ENCODE results near the gene OTC. TPM values are rescaled to one million over a fixed set of nuclear protein-coding genes. Genes with fewer than 3 reads are reported as not detected.

Gene OTC
- not detected for polyA plus RNA-seq

DNA sequence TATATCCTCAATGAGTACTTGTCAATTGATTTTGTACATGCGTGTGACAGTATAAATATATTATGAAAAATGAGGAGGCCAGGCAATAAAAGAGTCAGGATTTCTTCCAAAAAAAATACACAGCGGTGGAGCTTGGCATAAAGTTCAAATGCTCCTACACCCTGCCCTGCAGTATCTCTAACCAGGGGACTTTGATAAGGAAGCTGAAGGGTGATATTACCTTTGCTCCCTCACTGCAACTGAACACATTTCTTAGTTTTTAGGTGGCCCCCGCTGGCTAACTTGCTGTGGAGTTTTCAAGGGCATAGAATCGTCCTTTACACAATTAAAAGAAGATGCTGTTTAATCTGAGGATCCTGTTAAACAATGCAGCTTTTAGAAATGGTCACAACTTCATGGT, at the start of gene OTC:
TSS of gene OTC (plus strand) at position 243 of the 400 bp plus-strand sequence. CDS start at position 336, 93 bp downstream.
- H3K4me3 Mint-ChIP-seq, result no peak within 1 kb of the TSS
- no peaks in the 10 kb centered on the region for H3K36me3 Mint-ChIP-seq
- DNase-seq, result no peak
- no peaks in the 10 kb centered on the region for H3K9me3 Mint-ChIP-seq
- peaks cover 0 to 8% (median 0%) of the 10 kb centered on the region in 3 donors for H3K27me3 Mint-ChIP-seq (ENCODE audit: low read depth in 3 of 3)
- no peaks in the 10 kb centered on the region for H3K4me1 Mint-ChIP-seq
- no peak within 1 kb of the TSS for H3K27ac Mint-ChIP-seq

DNA sequence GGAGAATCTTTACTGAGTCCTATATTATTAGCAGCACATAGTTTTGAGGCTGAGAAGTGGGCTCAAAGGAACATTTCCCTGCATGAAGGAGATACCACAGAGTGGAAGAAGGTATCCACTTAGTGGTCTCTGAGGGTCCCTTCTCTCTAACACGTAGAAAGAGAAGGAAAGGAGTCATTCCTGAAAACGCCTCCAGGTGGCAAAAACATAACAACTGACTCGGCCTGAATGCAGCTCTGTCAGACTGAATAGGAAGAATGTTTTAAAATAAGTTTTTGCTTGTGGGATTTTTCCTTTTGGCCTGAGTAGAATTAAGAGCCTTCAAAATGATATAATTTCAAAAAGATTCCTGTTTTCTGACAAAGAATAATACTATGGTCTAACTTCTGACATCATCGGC, 48.4 kb upstream of the OTC start:
- H3K9me3 Mint-ChIP-seq, result no peaks in the 10 kb centered on the region
- H3K4me1 Mint-ChIP-seq, result no peaks in the 10 kb centered on the region
- H3K27me3 Mint-ChIP-seq (ENCODE audit: low read depth in 3 of 3), result peaks cover 0 to 5% (median 0%) of the 10 kb centered on the region in 3 donors
- DNase-seq, result no peak
- H3K36me3 Mint-ChIP-seq, result peaks cover 0 to 8% (median 0%) of the 10 kb centered on the region in 3 donors
- H3K27ac Mint-ChIP-seq, result no peak overlapping the region
- no peak overlapping the region for H3K4me3 Mint-ChIP-seq

DNA sequence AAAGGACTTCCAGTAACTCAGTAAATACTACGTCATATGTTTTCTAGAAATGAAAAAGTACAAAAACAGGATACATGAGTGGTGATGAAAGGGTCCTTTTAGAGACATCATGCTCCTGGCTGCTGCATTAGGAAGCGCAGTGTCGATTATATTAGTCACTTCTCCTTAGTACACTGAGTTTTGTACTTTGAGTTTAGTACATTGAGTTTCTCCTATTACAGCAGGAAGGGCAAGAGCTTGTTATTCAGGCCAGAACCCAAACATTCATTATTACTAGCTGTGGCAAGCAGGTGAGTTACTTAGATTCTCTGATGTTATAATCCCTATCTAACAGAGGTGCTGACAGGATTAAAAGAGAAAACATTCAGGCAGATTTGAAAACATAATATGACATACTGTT, 46.4 kb upstream of the OTC start:
- Mint-ChIP-seq H3K9me3 (no peaks in the 10 kb centered on the region), H3K27me3 (ENCODE audit: low read depth in 3 of 3) (peaks cover 0 to 5% (median 2%) of the 10 kb centered on the region in 3 donors), H3K4me3 (no peak overlapping the region), H3K27ac (no peak overlapping the region), H3K36me3 (peaks cover 0 to 8% (median 4%) of the 10 kb centered on the region in 3 donors), H3K4me1 (no peaks in the 10 kb centered on the region)
- no peak for DNase-seq

DNA sequence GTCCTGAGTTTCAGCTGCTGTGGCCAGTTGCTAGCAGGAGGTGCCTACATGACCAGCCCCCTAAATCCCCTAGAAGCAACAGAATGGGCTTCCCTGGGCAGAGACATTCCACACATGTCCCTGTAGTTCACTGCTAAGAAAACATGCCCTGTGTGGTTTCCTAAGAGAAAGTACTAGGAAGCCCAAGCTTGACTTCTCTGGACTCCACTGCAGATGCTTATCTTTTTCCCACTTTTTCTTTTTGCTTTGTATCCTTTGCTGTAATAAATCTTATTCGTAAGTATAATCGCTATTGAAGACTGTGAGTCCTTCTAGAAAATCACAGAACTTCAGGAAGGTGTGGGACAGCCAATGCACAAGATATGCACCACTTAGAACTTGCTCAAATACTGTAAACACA, 40.7 kb upstream of the OTC start:
- Mint-ChIP-seq H3K27me3 (ENCODE audit: low read depth in 3 of 3) (peaks cover 3 to 6% (median 4%) of the 10 kb centered on the region in 3 donors), H3K27ac (no peak overlapping the region), H3K4me3 (no peak overlapping the region), H3K36me3 (peaks cover 3 to 15% (median 5%) of the 10 kb centered on the region in 3 donors), H3K4me1 (no peaks in the 10 kb centered on the region), H3K9me3 (no peaks in the 10 kb centered on the region)
- no peak for DNase-seq

DNA sequence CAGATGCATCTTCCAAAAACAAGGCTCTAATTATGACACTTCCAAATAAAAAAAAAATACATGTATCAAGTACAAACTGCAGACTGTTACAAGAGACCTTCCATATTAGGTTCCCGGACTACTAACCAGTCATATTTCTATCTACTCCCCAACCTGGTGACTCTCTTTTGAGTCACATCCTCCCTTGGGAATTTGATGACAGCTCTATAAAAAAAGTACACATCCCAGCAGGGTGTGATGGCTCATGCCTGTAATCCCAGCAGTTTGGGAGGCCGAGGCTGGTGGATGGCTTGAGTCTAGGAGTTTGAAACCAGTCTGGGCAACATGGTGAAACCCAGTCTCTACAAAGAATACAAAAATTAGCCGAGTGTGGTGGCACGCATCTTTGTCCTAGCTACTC, 40.0 kb upstream of the OTC start:
- no peak overlapping the region for H3K27ac Mint-ChIP-seq
- no peak overlapping the region for H3K4me3 Mint-ChIP-seq
- no peak for DNase-seq
- H3K36me3 Mint-ChIP-seq, result peaks cover 3 to 15% (median 5%) of the 10 kb centered on the region in 3 donors
- peaks cover 3 to 6% (median 4%) of the 10 kb centered on the region in 3 donors for H3K27me3 Mint-ChIP-seq (ENCODE audit: low read depth in 3 of 3)
- no peaks in the 10 kb centered on the region for H3K9me3 Mint-ChIP-seq
- H3K4me1 Mint-ChIP-seq, result no peaks in the 10 kb centered on the region

DNA sequence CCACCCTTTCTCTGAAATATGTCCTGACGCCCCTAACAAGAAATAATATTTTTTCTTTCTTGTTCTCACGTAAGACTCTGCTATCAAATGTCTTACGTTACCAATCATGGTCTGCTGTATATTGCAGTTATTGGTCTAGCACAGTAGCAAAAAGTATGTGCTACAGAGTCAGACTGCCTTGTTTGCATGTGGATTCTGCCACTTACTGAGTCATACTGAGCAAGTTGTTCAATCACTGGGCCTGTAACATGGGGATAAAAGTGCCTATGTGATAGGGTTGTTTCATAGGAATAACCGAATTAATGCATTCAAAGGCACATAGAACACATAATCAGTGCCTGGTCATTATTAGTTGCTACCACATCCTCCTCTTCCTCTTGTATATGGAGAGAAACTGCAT, 39.2 kb upstream of the OTC start:
- H3K27ac Mint-ChIP-seq, result no peak overlapping the region
- peaks cover 2 to 6% (median 3%) of the 10 kb centered on the region in 3 donors for H3K27me3 Mint-ChIP-seq (ENCODE audit: low read depth in 3 of 3)
- H3K4me3 Mint-ChIP-seq, result no peak overlapping the region
- H3K36me3 Mint-ChIP-seq, result peaks cover 3 to 15% (median 5%) of the 10 kb centered on the region in 3 donors
- no peaks in the 10 kb centered on the region for H3K9me3 Mint-ChIP-seq
- DNase-seq, result no peak
- H3K4me1 Mint-ChIP-seq, result no peaks in the 10 kb centered on the region

DNA sequence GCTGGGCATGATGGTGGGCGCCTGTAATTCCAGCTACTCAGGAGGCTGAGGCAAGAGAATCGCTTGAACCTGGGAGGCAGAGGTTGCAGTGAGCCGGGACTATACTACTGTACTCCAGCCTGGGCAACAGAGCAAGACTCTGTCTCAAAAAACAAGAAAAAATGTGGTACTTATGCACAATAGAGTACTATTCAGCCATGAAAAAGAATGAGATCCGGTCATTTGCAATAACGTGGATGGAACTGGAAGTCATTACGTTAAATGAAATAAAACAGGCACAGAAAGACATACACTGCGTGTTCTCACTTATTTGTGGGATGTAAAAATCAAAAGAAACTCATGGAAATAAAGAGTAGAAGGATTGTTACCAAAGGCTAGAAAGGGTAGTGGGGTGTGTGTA, 37.2 kb upstream of the OTC start:
- Mint-ChIP-seq H3K4me1 (no peaks in the 10 kb centered on the region), H3K4me3 (no peak overlapping the region), H3K36me3 (peaks cover 3 to 15% (median 5%) of the 10 kb centered on the region in 3 donors), H3K27me3 (ENCODE audit: low read depth in 3 of 3) (peaks cover 2 to 7% (median 3%) of the 10 kb centered on the region in 3 donors), H3K27ac (no peak overlapping the region), H3K9me3 (no peaks in the 10 kb centered on the region)
- no peak for DNase-seq

DNA sequence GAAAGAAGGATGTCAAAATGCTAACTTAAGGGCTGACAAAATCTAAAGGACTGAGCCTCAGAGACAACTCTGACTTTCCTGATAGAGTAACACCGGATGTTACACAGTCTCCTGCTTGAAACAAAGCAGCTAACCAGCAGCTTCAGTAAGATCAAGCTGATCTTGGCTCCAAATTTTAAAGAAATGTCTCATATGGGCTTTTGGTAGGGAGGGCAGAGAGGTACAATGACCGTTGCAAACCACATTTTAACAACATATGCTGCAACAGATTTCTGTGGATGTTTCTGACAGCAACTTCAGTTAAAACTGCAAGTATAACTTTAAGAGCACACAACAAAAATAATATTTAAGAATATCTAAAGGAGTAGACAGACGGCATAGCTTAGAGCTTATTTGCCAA, 34.2 kb upstream of the OTC start:
- Mint-ChIP-seq H3K4me1 (no peaks in the 10 kb centered on the region), H3K27ac (no peak overlapping the region), H3K36me3 (peaks cover 5 to 14% (median 7%) of the 10 kb centered on the region in 3 donors), H3K4me3 (no peak overlapping the region), H3K27me3 (ENCODE audit: low read depth in 3 of 3) (peaks cover 0 to 6% (median 1%) of the 10 kb centered on the region in 3 donors), H3K9me3 (no peaks in the 10 kb centered on the region)
- no peak for DNase-seq

DNA sequence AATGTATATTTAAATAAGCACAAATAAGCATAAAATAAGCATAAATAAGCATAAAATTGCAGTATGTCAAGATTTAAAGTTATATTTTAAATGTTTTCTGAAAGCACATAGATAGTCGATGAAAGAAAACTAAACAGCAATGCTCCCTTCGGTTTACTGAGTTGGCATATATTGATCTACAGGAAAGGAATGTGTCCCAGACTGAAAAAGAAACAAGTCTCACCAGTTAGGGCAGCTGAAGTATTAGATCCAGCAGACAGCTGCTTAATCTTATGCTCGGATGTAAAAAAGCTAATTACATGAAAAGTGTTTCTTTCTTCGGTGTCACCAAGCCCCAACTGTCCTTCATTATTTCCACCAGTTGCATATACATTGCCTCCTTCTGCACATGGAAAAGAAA, 33.8 kb upstream of the OTC start:
- H3K4me3 Mint-ChIP-seq, result no peak overlapping the region
- no peaks in the 10 kb centered on the region for H3K9me3 Mint-ChIP-seq
- H3K27me3 Mint-ChIP-seq (ENCODE audit: low read depth in 3 of 3), result peaks cover 0 to 6% (median 1%) of the 10 kb centered on the region in 3 donors
- no peak for DNase-seq
- peaks cover 5 to 14% (median 7%) of the 10 kb centered on the region in 3 donors for H3K36me3 Mint-ChIP-seq
- H3K27ac Mint-ChIP-seq, result no peak overlapping the region
- no peaks in the 10 kb centered on the region for H3K4me1 Mint-ChIP-seq

DNA sequence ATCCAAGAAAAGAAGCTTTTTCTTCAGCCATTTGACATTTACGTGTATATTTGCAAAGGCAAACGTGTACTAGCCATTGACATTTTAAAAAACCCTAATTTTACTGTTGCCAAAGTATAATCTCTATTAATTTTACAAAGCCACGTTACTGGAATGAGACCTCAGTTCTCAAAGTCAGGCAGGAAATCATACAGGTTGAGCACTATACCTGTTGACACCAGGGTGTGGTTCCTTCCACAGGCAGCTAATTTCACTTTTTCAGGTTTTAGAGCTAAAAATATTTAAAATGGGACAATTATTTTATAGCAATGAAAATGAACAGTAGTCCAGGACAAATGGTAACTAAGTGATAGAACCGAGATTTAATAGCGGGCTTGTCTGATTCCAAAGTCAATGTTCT, 31.6 kb upstream of the OTC start:
- DNase-seq, result no peak
- Mint-ChIP-seq H3K36me3 (peaks cover 0 to 4% (median 3%) of the 10 kb centered on the region in 3 donors), H3K27me3 (ENCODE audit: low read depth in 3 of 3) (peaks cover 0 to 6% (median 1%) of the 10 kb centered on the region in 3 donors), H3K4me3 (no peak overlapping the region), H3K4me1 (peaks cover 0 to 7% of the 10 kb centered on the region in 2 donors), H3K27ac (no peak overlapping the region), H3K9me3 (no peaks in the 10 kb centered on the region)

DNA sequence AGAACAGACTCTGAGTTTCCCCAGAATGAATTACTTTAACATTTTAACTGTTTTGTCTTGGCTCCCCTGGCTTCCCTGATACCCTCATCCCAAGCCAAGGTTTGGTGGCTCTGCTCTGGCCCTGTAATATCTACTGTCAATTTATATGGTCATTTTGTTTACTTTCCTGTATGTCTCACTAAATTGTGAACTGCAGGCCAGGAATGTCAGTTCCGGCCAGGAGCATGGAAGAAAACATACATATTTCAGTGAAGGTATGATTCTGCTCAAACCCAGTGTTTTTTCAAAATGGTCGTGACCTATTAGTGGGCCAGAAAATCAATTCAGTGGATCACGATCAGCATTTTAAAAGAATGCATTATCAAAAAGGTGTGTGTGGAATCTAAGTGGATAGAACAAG, 26.3 kb upstream of the OTC start:
- H3K36me3 Mint-ChIP-seq, result peaks cover 0 to 4% (median 3%) of the 10 kb centered on the region in 3 donors
- peak overlapping the region; percentile 91 to 95 (median 93) for H3K4me3 Mint-ChIP-seq
- H3K27me3 Mint-ChIP-seq (ENCODE audit: low read depth in 3 of 3), result peaks cover 5 to 7% (median 7%) of the 10 kb centered on the region in 3 donors
- H3K4me1 Mint-ChIP-seq, result peaks cover 22 to 33% of the 10 kb centered on the region in 2 donors
- H3K27ac Mint-ChIP-seq, result peak overlapping the region; percentile 80 to 97 (median 88)
- no peak for DNase-seq
- no peaks in the 10 kb centered on the region for H3K9me3 Mint-ChIP-seq

DNA sequence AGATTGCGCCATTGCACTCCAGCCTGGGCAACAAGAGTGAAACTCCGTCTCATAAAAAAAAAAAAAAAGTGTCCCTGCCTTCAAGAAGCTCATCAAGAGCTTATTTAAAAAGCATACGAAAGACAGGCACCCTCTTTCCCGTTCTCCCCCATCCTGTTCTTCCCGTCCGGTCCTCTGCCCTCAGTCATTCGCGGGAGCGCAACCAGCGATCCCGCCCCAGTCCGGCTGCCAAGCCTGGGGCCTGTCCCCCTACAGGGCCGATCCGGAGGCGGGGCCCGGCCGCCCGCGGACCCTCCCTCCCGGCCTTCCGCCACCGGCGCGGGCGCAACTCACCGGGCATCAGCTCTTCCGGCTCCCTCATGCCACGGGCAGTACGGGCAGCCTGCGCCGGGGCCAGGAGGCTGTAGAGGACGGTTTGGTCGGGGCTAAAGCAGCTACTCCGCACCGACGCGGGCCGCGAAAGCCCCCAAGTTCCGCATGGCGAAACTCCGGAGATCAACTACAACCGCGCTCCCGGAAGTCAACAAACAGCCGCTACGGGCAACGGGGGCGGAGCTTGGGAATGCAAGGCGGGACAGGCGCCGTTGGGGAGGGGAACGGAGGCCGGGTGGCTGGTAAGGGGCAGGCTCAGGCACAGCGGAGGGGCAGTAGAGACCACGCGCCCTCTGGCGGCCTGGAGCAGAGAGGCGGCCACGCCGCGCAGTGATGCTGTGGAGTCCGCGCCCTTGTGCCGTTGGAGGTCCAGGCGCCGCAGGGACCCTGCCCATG, 25.2 kb upstream of the OTC start, which contains the start of gene RPGR:
TSS of gene RPGR (minus strand) at position 503 of the 768 bp plus-strand sequence. CDS start at position 361, 142 bp downstream.
- Mint-ChIP-seq H3K9me3 (no peaks in the 10 kb centered on the region), H3K36me3 (no peaks in the 10 kb centered on the region), H3K4me1 (peaks cover 22 to 33% of the 10 kb centered on the region in 2 donors), H3K27ac (peak within 1 kb of the TSS; percentile 93 to 98 (median 97)), H3K27me3 (ENCODE audit: low read depth in 3 of 3) (peaks cover 5 to 7% (median 7%) of the 10 kb centered on the region in 3 donors), H3K4me3 (peak within 1 kb of the TSS; percentile 91 to 95 (median 93))
- DNase-seq, result peak; percentile 91 to 93 (median 93)

DNA sequence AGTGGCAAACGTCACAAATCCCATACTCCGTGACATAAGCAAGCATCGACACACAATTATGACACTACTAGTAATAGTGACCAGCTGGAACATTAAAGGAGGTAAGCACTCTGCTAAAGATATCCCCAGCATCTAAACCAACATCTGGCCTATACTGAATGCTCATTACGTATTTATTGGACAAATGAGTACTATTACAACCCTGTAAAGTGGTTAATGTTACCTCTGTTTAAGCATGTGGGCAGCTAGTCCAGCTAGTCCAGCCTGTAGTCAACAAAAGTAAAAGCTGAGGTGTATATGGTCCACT, 24.7 kb upstream of the OTC start:
- no peaks in the 10 kb centered on the region for H3K9me3 Mint-ChIP-seq
- peaks cover 5 to 9% (median 7%) of the 10 kb centered on the region in 3 donors for H3K27me3 Mint-ChIP-seq (ENCODE audit: low read depth in 3 of 3)
- no peaks in the 10 kb centered on the region for H3K36me3 Mint-ChIP-seq
- H3K4me1 Mint-ChIP-seq, result peaks cover 22 to 33% of the 10 kb centered on the region in 2 donors
- no peak for DNase-seq
- peak overlapping the region; percentile 91 to 95 (median 93) for H3K4me3 Mint-ChIP-seq
- peak overlapping the region; percentile 93 to 98 (median 97) for H3K27ac Mint-ChIP-seq

DNA sequence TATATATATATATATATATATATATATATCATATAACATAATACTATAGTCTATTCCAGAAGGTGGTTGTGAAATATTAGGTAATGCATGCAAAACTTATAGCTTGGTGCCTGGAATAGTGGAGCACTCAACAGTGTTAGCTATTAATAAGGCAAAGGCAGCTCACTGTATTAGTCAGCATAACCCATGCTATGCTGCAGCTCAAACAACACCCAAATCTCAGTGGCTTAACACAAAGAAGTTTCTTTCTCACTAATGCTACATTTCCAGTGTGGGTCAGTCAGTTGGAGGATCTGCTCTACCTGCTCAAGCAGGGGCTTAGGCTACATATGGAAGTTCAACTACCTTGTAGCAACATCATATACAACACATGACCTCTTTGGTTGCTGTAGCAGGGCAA, 19.9 kb upstream of the OTC start:
- no peaks in the 10 kb centered on the region for H3K36me3 Mint-ChIP-seq
- H3K4me1 Mint-ChIP-seq, result peaks cover 13 to 15% of the 10 kb centered on the region in 2 donors
- no peak overlapping the region for H3K4me3 Mint-ChIP-seq
- peaks cover 0 to 10% (median 6%) of the 10 kb centered on the region in 3 donors for H3K27me3 Mint-ChIP-seq (ENCODE audit: low read depth in 3 of 3)
- DNase-seq, result no peak
- no peak overlapping the region for H3K27ac Mint-ChIP-seq
- no peaks in the 10 kb centered on the region for H3K9me3 Mint-ChIP-seq
